ENCODE results near the gene SNRPA.
"Not testable (repeated sequence)": the region's sequence is repeated elsewhere in the genome, so short reads cannot be mapped to it uniquely, and the experiment has no call there.

Gene SNRPA

DNA sequence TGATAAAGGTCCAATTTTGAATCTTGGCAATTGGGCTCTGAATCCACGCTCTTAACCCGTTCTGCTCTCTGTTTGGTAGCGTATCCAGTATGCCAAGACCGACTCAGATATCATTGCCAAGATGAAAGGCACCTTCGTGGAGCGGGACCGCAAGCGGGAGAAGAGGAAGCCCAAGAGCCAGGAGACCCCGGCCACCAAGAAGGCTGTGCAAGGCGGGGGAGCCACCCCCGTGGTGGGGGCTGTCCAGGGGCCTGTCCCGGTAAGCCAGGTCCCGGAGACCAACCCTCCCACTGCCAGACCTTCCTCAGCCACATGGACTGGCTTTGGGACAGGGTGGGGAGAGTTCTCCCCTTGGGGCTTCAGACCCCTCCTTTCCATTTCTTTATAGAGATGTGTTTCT lies 8.3 kb downstream of the SNRPA start:
- TF ChIP-seq CTCF (conservative IDR thresholded peaks at IDR 0.05) (no peak), ZFX (IDR thresholded peaks at IDR 0.05) (no peak)

DNA sequence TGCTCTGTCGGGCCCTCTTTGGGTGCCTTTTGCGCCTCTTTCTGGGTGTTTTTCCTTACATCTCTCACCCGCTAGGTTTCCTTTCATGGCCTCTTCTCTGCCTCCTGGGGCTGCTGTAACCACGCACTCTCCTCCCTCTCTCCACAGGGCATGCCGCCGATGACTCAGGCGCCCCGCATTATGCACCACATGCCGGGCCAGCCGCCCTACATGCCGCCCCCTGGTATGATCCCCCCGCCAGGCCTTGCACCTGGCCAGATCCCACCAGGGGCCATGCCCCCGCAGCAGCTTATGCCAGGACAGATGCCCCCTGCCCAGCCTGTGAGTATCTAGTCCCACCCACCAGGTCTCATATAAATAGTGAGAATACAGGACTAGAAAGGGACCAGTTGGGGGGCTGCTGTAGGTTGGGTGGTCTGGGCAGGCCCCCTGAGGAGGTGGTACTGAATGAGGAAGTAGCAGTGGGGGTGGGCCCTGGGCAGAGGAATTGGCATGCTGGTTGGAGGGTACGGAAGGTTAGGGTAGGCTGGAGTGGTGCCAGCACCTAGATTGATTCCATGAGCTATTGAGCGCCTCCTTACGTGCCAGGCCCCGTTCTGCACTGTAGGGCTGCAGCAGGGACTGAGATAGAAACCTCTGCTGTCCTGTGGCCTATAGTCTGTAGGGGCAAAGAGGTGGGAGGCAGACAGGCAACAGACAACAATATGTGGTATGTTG lies 11.9 kb downstream of the SNRPA start:
- H3K27ac ChIP-seq = no peak overlapping the region
- TF ChIP-seq CTCF (conservative IDR thresholded peaks at IDR 0.05) (no peak), ZFX (IDR thresholded peaks at IDR 0.05) (no peak)

More for the DNA sequence above, 8.3 kb downstream of the SNRPA start:
- no peak overlapping the region for H3K27ac ChIP-seq

DNA sequence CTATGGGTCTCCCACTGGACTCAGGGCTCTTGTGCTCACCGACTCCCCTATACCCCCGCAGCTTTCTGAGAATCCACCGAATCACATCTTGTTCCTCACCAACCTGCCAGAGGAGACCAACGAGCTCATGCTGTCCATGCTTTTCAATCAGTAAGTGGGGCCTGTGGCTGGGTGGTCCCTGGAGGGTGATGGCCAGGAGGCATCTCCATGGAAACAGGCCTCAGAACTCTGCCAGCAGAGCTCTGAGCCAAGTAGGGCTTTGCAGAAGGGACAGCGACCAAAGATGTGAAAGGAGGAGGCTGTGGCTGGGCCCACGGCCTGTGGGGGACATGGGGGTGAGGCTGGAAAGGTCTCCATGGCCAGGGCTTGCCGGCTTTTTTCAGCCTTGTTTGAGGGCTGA lies 12.5 kb downstream of the SNRPA start:
- TF ChIP-seq ZFX (IDR thresholded peaks at IDR 0.05) (no peak), CTCF (conservative IDR thresholded peaks at IDR 0.05) (no peak)

GRCh38 chr19:40763963-40764362 lies 13.0 kb downstream of the SNRPA start:
- TF ChIP-seq ZFX (IDR thresholded peaks at IDR 0.05) (no peak), CTCF (conservative IDR thresholded peaks at IDR 0.05) (no peak)

More for the DNA sequence above, 12.5 kb downstream of the SNRPA start:
- H3K27ac ChIP-seq = no peak overlapping the region

DNA sequence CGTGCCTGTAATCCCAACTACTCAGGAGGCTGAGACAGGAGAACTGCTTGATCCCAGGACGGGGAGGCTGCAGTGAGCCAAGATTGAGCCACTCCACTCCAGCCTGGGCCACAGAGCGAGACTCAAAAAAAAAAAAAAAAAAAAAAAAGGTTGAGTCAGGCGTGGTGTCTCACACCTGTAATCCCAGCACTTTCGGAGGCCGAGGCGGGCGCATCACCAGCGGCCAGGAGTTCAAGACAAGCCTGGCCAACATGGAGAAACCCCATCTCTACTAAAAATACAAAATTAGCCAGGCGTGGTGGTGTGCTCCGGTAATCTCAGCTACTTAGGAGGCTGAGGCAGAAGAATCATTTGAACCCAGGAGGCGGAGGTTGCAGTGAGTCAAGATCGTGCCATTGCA lies 15.4 kb downstream of the SNRPA start:
- H3K27ac ChIP-seq = not testable (repeated sequence)

More at GRCh38 chr19:40763963-40764362, 13.0 kb downstream of the SNRPA start:
- no peak overlapping the region for H3K27ac ChIP-seq

- no peak overlapping the region for H3K27ac ChIP-seq
- TF ChIP-seq CTCF (conservative IDR thresholded peaks at IDR 0.05) (no peak), ZFX (IDR thresholded peaks at IDR 0.05) (no peak)
These were observed 17.9 kb downstream of the SNRPA start for GRCh38 chr19:40768869-40769268.

GRCh38 chr19:40771101-40771862 lies 20.3 kb downstream of the SNRPA start:
- not testable (repeated sequence) for H3K27ac ChIP-seq

DNA sequence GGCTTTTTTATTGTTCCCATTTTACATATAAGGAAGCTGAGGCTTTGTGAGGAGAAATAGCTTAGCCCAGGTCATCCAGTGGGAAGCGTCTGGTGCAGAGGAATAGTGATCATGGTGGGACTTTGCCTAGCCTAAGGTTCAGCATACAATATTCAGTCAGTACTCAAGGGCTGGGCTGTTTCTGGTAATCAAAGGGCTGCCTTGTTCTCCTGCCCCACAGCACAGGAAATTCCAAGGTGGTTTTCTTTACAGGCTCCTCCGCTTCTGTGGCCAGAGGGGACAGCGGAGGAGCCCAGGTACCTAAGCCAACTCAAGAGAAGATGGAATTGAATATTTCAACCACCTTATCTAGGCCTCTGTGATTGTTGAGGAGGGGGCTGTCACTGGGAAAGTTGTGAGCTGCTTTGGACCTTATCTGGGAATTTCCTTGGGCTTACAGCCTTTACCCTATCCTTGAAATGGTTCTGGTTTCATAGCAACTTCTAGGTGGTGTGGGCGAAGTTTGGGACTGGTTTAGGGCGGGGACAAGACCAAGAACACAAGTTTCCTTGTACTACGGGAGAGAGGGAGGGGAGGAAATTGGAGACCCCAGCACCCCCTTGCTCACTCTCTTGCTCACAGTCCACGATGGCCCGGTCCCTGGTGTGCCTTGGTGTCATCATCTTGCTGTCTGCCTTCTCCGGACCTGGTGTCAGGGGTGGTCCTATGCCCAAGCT lies 24.1 kb downstream of the SNRPA start, which contains the start of gene MIA:
Gene MIA, plus strand, starts transcription at position 606 of the 716 bp plus-strand sequence. Its CDS starts 22 bp downstream, at position 628.
- no peak within 1 kb of the TSS for H3K27ac ChIP-seq
- TF ChIP-seq ZFX (IDR thresholded peaks at IDR 0.05) (no peak), CTCF (conservative IDR thresholded peaks at IDR 0.05) (no peak)
